ENCODE data around the gene BMP5. TPM values are rescaled to one million over a fixed set of nuclear protein-coding genes. Genes with fewer than 3 reads are reported as not detected.

The BMP5 gene
- total and polyA plus RNA-seq, 9 donors, result 12.2 to 26.4 (median 17.1) TPM

- Histone ChIP-seq H3K4me1 (ENCODE audit: control insufficient read depth, insufficient read depth, low read length) (no peaks in the 10 kb centered on the region), H3K9me3 (replicated peaks; ENCODE audit: control insufficient read depth, low read depth, low read length) (no peaks in the 10 kb centered on the region), H3K27ac (ENCODE audit: low read length) (no peak overlapping the region), H3K27me3 (ENCODE audit: control insufficient read depth, insufficient read depth, low read length) (no peaks in the 10 kb centered on the region), H3K36me3 (ENCODE audit: control insufficient read depth, insufficient read depth, low read length) (no peaks in the 10 kb centered on the region), H3K4me3 (ENCODE audit: low read length) (no peak overlapping the region)
- WGBS (ENCODE audit: insufficient coverage), result no CpG with 5 or more reads among the region's 1 CpG
- no peak for DNase-seq
These were observed 7.6 kb upstream of the BMP5 start for GRCh38 chr6:55882718-55883569.

- Histone ChIP-seq H3K27me3 (ENCODE audit: control insufficient read depth, insufficient read depth, low read length) (no peaks in the 10 kb centered on the region), H3K27ac (ENCODE audit: low read length) (peak overlapping the region; percentile 50), H3K4me1 (ENCODE audit: control insufficient read depth, insufficient read depth, low read length) (no peaks in the 10 kb centered on the region), H3K9me3 (replicated peaks; ENCODE audit: control insufficient read depth, low read depth, low read length) (no peaks in the 10 kb centered on the region), H3K4me3 (ENCODE audit: low read length) (no peak overlapping the region), H3K36me3 (ENCODE audit: control insufficient read depth, insufficient read depth, low read length) (no peaks in the 10 kb centered on the region)
- no CpG with 5 or more reads among the region's 3 CpGs for WGBS (ENCODE audit: insufficient coverage)
- peak; percentile 82 for DNase-seq
These were observed 1.9 kb upstream of the BMP5 start for GRCh38 chr6:55877283-55877682.

GRCh38 chr6:55874316-55874715 lies 1.1 kb downstream of the BMP5 start:
- Histone ChIP-seq H3K4me3 (ENCODE audit: low read length) (peak overlapping the region; percentile 47), H3K36me3 (ENCODE audit: control insufficient read depth, insufficient read depth, low read length) (no peaks in the 10 kb centered on the region), H3K27ac (ENCODE audit: low read length) (peak overlapping the region; percentile 85), H3K9me3 (replicated peaks; ENCODE audit: control insufficient read depth, low read depth, low read length) (no peaks in the 10 kb centered on the region), H3K4me1 (ENCODE audit: control insufficient read depth, insufficient read depth, low read length) (peaks cover 2% of the 10 kb centered on the region), H3K27me3 (ENCODE audit: control insufficient read depth, insufficient read depth, low read length) (no peaks in the 10 kb centered on the region)
- no peak for DNase-seq
- WGBS (ENCODE audit: insufficient coverage), result 13% methylated on average over 4 of the region's 6 CpGs

- no peaks in the 10 kb centered on the region for H3K9me3 ChIP-seq (replicated peaks; ENCODE audit: control insufficient read depth, low read depth, low read length)
- H3K27me3 ChIP-seq (ENCODE audit: control insufficient read depth, insufficient read depth, low read length), result no peaks in the 10 kb centered on the region
- no peak for DNase-seq
- H3K4me3 ChIP-seq (ENCODE audit: low read length), result peak overlapping the region; percentile 47
- H3K36me3 ChIP-seq (ENCODE audit: control insufficient read depth, insufficient read depth, low read length), result no peaks in the 10 kb centered on the region
- WGBS (ENCODE audit: insufficient coverage), result no CpG with 5 or more reads among the region's 3 CpGs
- H3K4me1 ChIP-seq (ENCODE audit: control insufficient read depth, insufficient read depth, low read length), result peaks cover 2% of the 10 kb centered on the region
- no peak overlapping the region for H3K27ac ChIP-seq (ENCODE audit: low read length)
These were observed 2.5 kb downstream of the BMP5 start for GRCh38 chr6:55872866-55873265.

GRCh38 chr6:55870181-55870813 lies 5.1 kb downstream of the BMP5 start:
- Histone ChIP-seq H3K9me3 (replicated peaks; ENCODE audit: control insufficient read depth, low read depth, low read length) (no peaks in the 10 kb centered on the region), H3K27me3 (ENCODE audit: control insufficient read depth, insufficient read depth, low read length) (no peaks in the 10 kb centered on the region), H3K27ac (ENCODE audit: low read length) (no peak overlapping the region), H3K4me1 (ENCODE audit: control insufficient read depth, insufficient read depth, low read length) (peaks cover 2% of the 10 kb centered on the region), H3K36me3 (ENCODE audit: control insufficient read depth, insufficient read depth, low read length) (no peaks in the 10 kb centered on the region), H3K4me3 (ENCODE audit: low read length) (no peak overlapping the region)
- no CpG with 5 or more reads among the region's 3 CpGs for WGBS (ENCODE audit: insufficient coverage)
- no peak for DNase-seq

- H3K9me3 ChIP-seq (replicated peaks; ENCODE audit: control insufficient read depth, low read depth, low read length), result no peaks in the 10 kb centered on the region
- no CpG with 5 or more reads among the region's 1 CpG for WGBS (ENCODE audit: insufficient coverage)
- peaks cover 2% of the 10 kb centered on the region for H3K4me1 ChIP-seq (ENCODE audit: control insufficient read depth, insufficient read depth, low read length)
- H3K4me3 ChIP-seq (ENCODE audit: low read length), result peak overlapping the region; percentile 7
- peak overlapping the region; percentile 22 for H3K27ac ChIP-seq (ENCODE audit: low read length)
- H3K36me3 ChIP-seq (ENCODE audit: control insufficient read depth, insufficient read depth, low read length), result no peaks in the 10 kb centered on the region
- H3K27me3 ChIP-seq (ENCODE audit: control insufficient read depth, insufficient read depth, low read length), result no peaks in the 10 kb centered on the region
- DNase-seq, result no peak
These were observed 5.7 kb downstream of the BMP5 start for GRCh38 chr6:55869674-55870073.

- H3K4me1 ChIP-seq (ENCODE audit: control insufficient read depth, insufficient read depth, low read length), result peaks cover 2% of the 10 kb centered on the region
- peak overlapping the region; percentile 13 for H3K4me3 ChIP-seq (ENCODE audit: low read length)
- peak; percentile 57 for DNase-seq
- H3K36me3 ChIP-seq (ENCODE audit: control insufficient read depth, insufficient read depth, low read length), result no peaks in the 10 kb centered on the region
- WGBS (ENCODE audit: insufficient coverage), result no CpG with 5 or more reads among the region's 5 CpGs
- no peaks in the 10 kb centered on the region for H3K9me3 ChIP-seq (replicated peaks; ENCODE audit: control insufficient read depth, low read depth, low read length)
- H3K27me3 ChIP-seq (ENCODE audit: control insufficient read depth, insufficient read depth, low read length), result no peaks in the 10 kb centered on the region
- H3K27ac ChIP-seq (ENCODE audit: low read length), result peak overlapping the region; percentile 54
These were observed 6.5 kb downstream of the BMP5 start for GRCh38 chr6:55868771-55869479.

- no peaks in the 10 kb centered on the region for H3K9me3 ChIP-seq (replicated peaks; ENCODE audit: control insufficient read depth, low read depth, low read length)
- peaks cover 2% of the 10 kb centered on the region for H3K4me1 ChIP-seq (ENCODE audit: control insufficient read depth, insufficient read depth, low read length)
- H3K27ac ChIP-seq (ENCODE audit: low read length), result peak overlapping the region; percentile 29
- WGBS (ENCODE audit: insufficient coverage), result no CpG with 5 or more reads among the region's 1 CpG
- no peak overlapping the region for H3K4me3 ChIP-seq (ENCODE audit: low read length)
- H3K27me3 ChIP-seq (ENCODE audit: control insufficient read depth, insufficient read depth, low read length), result no peaks in the 10 kb centered on the region
- no peaks in the 10 kb centered on the region for H3K36me3 ChIP-seq (ENCODE audit: control insufficient read depth, insufficient read depth, low read length)
- DNase-seq, result no peak
These were observed 7.2 kb downstream of the BMP5 start for GRCh38 chr6:55868176-55868575.

GRCh38 chr6:55866128-55866527 lies 9.3 kb downstream of the BMP5 start:
- no peaks in the 10 kb centered on the region for H3K36me3 ChIP-seq (ENCODE audit: control insufficient read depth, insufficient read depth, low read length)
- no peak overlapping the region for H3K4me3 ChIP-seq (ENCODE audit: low read length)
- H3K27ac ChIP-seq (ENCODE audit: low read length), result no peak overlapping the region
- no peaks in the 10 kb centered on the region for H3K9me3 ChIP-seq (replicated peaks; ENCODE audit: control insufficient read depth, low read depth, low read length)
- no peaks in the 10 kb centered on the region for H3K27me3 ChIP-seq (ENCODE audit: control insufficient read depth, insufficient read depth, low read length)
- peaks cover 2% of the 10 kb centered on the region for H3K4me1 ChIP-seq (ENCODE audit: control insufficient read depth, insufficient read depth, low read length)
- no peak for DNase-seq
- no CpG with 5 or more reads among the region's 2 CpGs for WGBS (ENCODE audit: insufficient coverage)
